Activated CD4-positive, alpha-beta T cell treated with anti-CD3 and anti-CD28 coated beads for 4 hours (primary cell): ENCODE data around the gene IPO13.

Source experiments
- DNase-seq, 2 donors: peaks; one replicate each; pipeline ENCODE4 v3.0.0-alpha.2; 2020

Gene IPO13, protein sequence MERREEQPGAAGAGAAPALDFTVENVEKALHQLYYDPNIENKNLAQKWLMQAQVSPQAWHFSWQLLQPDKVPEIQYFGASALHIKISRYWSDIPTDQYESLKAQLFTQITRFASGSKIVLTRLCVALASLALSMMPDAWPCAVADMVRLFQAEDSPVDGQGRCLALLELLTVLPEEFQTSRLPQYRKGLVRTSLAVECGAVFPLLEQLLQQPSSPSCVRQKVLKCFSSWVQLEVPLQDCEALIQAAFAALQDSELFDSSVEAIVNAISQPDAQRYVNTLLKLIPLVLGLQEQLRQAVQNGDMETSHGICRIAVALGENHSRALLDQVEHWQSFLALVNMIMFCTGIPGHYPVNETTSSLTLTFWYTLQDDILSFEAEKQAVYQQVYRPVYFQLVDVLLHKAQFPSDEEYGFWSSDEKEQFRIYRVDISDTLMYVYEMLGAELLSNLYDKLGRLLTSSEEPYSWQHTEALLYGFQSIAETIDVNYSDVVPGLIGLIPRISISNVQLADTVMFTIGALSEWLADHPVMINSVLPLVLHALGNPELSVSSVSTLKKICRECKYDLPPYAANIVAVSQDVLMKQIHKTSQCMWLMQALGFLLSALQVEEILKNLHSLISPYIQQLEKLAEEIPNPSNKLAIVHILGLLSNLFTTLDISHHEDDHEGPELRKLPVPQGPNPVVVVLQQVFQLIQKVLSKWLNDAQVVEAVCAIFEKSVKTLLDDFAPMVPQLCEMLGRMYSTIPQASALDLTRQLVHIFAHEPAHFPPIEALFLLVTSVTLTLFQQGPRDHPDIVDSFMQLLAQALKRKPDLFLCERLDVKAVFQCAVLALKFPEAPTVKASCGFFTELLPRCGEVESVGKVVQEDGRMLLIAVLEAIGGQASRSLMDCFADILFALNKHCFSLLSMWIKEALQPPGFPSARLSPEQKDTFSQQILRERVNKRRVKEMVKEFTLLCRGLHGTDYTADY

DNA sequence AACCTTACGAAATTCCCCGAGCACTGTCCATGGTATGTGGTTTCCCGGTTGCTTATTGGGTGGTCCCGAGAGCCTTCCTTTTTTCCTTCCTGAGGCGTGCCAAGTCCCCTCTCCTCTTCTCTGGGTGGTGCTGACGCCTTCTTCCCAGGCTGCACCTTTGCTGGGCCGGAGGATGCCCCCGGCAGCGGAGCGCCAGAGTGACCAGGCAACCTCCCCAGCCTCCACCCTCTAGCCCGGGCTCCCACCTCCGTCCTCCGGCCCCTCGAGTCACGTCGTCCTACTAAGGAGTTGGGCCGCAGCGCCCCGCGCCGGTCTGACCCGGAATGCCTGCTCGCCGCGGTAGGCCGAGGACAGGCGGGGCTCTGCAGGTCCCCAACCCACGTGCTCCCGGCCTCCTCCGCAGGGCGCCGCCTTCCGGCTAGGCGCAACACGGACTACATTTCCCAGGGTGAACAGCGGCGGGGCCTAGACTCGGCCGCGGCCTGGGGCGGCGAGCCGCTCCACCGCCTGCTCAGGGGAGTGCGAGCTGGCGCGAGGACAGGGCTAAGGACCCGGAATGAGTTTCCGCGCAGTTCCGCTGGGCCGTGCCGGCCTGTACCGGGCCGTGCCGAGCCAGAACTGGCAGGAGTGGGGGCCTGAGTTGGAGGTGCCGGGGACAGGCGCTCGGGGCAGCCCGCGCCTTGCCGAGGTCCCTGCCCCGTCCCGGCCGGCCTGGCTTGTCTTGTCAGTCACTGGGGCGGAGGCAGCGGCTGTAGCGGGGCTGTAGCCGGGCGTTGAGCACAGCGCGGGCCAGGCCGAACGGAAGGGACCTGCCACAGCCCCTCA lies at the start of gene IPO13:
Gene IPO13 (plus strand): TSS at position 715 of the 825 bp plus-strand sequence. CDS start 651 bp downstream, outside the sequence.
- peak; percentile 94 to 96 for DNase-seq

DNA sequence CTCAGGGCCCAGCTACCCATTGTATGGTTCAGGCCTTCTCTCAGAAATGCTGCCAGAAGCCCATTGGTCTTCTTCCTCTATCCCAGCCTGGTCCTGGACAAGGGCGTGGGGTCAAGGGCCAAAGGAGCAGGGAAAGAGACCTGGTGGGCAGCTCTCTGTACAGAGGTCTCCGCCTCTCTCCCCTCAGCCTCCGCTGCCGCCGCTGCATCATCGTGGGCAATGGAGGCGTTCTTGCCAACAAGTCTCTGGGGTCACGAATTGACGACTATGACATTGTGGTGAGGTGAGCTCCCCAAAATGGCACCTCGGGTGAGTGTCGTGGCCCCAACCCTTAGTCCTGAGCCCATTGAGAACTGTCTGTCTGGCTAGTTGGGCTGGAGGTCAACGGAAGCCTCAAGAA lies 47.8 kb upstream of the IPO13 start:
- DNase-seq = no peak

DNA sequence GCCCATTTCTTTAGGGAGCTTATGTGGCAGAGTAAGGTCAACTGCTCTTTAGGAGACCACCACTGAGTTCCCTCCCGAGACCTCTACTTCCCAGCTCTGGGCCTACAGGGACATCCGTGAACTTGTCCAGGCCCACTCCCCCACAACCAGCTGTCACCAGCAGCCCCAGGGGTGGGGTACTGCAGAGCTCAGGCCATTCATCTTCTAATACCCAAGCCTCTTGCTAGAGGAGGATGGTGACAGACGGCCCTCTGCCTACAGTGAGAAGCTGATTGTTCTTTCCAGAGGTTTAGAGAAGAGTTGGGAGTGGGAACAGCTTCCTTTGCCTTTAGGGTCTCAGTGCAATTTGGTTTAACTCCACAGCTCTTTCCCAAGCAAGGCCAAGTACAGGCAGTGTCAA lies 46.4 kb upstream of the IPO13 start:
- DNase-seq = no peak

DNA sequence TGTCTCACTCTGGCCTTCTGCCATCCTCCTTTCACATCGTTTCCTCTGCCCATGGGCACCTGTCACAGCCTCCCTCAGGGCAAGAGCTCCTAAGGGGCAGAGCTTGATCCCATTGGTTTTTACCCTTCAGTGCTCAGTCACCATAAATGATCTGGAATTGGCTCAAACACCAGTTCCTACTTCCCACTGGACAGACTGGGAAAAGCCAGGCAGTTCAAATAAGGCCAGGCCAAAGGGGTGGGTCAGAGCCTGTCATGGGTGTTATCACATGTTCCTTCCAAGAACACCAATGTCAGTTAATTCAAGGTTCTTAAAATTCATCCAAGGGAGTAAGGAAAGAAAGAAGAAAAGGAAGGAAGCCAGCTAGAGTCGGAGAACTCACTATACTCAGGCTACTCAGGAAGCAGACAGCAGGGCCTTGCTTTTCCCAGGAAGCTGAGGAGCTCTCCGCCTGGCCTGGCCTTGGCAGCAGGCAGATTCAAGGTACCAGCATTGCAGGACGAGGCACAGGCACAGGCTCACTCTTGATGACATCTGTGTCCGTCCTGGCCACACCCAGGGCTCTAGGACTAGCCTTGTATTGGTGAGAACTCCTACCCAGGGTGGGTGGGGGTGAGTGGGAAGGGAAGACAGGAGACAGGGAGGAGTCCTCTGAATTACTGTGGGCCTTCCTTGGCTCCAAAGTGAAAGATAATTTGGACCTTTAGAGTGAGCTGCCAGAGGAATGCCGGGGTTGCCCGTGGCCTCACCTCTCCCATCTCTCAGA lies 45.4 kb upstream of the IPO13 start:
- DNase-seq = no peak

DNA sequence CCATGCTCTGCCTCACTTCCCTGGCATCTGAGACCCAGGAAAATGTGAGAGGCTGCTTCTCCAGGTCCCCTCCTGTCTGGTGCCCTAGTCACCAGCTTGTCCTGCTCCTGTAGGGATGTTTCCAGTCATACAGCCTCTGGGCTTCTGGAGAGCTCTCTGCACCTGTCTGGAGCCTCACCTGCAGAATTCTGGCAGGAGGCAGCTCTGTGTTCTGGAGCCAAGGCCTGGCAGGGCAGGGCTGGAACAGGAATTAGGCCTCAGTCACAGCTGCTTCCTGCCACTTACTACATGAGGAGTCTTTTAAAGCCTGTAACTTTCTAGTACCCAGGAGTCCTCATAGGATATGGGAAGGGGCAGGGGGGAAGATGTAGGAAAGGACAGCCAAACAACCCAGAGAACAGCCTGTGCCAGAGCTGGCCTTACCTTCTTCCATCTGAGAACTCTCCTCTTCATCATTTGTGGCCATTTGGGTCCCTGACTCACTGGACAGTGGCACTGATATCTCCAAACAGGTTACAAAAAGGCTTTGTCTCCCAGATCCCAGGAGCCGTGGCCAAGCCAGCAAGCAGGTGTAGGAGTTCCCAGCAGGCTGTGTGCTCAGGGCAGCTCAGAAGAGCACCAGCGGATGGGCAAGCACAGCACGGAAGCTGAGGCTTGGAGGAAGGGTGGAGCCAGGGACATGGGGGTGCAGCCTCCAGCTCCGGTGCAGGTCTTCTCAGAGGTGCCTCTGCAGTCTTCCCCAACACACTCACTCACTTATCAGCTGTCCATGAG lies 44.5 kb upstream of the IPO13 start:
- DNase-seq = no peak

DNA sequence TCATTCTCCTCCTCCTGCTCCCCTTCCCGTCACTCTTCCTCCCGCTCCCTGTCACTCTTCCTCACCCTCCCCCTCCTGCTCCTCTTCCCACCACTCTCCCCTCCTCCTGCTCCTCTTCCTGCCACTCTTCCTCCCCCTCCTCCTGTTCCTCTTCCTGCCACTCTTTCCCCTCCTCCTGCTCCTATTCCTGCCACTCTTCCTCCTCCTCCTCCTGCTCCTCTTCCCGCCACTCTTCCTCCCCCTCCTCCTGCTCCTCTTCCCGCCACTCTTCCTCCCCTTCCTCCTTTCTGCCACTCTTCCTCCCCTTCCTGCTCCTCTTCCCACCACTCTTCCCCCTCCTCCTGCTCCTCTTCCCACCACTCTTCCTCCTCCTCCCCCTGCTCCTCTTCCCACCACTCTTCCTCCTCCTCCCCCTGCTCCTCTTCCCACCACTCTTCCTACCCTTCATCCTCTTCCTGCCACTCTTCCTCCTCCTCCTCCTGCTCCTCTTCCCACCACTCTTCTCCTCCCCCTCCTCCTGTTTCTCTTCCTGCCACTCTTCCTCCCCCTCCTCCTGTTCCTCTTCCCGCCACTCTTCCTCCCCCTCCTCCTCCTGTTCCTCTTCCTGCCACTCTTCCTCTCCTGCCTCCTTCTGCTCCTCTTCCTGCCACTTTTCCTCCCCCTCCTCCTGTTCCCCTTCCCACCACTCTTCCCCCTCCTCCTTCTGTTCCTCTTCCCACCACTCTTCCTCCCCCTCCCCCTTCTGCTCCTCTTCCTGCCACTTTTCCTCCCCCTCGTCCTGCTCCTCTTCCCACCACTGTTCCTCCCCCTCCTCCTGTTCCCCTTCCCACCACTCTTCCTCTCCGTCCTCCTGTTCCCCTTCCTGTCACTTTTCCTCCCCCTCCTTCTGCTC lies 41.8 kb upstream of the IPO13 start:
- no peak for DNase-seq

DNA sequence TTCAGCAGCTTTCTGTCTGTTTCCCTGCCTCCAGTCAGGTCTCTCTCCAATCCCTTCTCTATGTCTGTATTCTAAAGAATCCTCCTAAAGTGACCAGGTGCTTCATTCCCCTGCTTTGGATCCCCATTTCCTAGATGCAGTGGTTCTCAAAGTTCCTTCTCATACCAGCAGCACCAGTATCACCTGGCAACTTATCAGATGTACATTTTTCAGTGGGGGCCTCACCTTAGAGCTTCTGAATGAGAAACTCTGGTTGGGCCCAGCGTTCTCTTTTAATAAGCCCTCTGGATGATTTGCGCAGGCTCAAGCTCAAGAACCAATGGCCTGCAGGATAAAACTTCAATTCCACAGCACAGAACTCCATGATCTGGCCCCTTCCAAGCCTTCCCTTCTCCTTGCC lies 38.5 kb upstream of the IPO13 start:
- no peak for DNase-seq

DNA sequence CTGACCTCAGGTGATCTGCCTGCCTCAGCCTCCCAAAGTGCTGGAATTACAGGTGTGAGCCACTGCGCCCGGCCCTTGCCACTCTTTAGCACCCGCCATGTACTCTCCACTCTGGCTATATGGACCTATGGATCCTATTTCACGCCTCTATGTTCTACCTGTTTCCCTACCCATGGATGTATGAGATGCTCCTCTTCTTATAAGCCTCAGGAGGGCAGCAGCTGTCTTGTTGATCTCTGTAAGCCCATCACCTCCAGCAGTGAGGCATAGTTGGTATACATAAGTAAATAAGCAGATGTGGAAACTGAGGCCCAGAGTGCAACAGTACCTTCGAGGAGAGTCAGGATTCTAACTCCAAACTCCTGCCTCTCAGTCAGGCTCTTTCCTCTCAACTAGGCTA lies 37.9 kb upstream of the IPO13 start:
- no peak for DNase-seq

DNA sequence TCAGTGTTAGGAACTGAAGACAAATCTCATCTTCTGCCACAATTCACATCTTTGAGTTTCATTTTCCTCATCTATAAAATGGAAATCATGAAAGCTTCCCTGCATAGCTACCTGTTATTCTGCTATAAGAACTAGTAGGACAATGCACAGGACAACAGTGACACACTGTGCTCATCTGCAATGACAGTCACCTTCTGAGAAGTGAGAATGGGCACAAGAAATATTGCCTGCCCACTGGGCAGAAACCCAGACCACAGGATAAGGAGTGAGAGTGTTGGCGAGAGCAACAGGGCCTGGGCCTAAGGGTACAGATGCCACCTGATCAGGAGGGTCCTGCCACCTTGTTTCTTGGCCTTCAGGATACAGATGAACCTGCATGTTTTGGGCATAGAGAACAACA lies 36.4 kb upstream of the IPO13 start:
- no peak for DNase-seq

DNA sequence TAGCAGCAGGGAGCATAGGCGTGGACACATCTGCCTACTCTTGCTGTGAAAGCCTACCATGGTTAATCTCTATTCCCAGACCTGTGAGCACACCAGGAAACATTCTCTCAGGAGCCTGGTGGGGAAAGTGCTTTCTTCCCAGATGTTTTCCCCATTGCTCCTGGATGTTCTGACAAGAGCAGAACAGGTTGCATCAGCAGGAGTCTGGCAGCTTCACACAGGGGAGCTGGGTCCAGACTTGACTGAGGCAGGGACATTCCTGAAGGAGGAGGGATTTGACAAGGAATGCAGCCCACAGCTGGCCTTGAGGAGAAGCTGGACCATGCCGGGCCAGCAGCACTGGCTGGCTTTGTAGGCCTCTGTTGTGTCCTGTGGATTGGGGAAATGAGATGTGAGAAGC lies 34.1 kb upstream of the IPO13 start:
- DNase-seq = no peak

DNA sequence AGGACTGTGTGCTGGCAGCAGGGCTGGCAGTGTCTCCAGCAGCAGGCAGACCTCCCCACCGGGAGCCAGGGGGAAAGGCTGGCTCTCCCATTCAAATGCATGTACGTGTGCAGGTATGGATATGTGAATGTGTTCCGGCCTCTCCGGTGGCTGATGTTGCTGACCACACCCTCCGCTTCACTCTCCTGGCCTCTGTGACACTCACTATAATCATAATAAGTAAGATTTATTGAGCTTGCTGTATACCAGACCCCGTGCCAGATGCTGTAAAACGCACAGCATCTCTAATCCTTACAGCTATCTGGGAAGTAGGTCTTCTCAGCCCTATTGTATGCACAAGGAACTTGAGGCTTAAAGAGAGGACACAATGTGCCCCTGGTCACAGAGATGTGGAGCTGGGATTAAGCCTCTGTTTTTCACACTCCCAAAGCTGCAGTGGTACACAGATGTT lies 33.7 kb upstream of the IPO13 start:
- DNase-seq = no peak

DNA sequence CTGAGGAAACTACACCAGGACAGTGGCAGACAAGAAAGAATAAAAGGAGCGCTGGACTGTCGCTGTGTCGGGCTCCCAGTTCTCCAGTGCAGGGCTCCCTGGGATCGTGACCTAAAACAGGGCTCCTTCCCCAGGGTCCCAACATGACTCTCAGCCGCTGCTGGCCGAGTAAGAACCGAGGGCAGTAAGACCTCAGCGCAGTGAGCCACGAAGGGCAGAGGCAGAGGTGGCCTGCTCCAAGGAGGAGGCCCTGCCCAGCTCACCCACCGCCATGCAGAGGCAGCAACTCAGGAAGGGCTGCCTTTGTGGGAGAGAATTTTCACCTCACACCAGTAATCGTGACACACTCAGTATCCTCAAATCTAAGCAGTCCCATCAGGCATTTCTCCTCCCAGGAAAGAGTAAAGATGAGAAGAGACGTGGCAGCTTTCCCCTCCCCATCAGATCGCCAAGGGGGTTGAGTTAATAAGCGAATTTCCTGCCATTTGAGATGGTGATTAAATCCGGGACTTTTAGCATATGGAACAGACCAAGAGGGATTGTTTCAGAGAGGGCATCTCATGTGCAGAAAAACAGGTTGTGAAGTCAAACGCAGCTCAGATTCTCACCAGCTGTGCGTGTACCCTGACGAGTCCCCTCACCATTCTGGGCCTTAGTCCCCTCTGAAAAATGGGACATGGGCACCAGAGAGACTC lies 32.9 kb upstream of the IPO13 start:
- no peak for DNase-seq

DNA sequence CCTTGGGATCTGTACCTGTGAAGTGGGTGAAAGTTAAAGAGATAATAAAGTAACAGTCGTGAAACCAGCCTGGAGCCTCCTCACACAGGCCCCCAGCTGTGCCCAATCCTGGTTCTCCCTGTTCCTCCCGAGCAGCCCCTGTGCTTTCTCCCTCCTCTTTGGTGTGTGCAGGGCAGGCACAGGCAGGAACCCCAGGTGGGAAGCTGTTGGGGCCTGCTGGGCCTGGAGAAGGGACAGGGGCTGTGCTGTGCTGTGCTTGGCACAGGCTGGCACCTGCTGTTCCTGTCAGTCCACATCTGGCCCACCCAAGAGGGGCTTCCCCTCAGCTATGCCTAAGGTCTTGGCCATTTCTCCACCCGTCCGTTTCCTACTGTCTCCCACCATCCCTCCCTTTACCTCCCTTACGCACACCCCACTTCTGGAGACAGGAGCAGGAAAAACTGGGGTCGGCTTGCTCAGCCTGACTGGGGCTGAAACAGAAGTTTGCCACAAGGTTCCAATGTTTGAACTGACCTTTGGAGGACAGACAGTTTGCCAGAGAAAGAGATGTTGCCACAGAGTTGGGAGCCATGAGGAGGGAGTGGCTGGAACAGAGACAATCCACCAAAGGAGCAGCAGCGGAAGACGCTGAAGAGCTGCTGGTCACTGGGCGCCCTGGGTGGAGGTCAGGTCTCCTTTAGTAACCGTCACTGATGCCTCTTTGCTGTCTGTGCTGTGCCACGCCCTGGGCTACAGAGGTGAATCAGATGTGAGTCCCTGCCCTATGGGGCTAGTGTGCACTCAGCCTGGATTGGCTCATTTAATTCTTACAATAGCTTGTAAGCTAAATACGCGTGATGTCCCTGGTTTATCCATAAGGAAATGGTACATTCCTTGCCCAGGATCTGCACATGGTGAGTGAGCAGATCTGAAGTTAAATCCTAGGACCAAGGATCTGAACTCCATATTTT lies 31.9 kb upstream of the IPO13 start:
- DNase-seq = no peak

DNA sequence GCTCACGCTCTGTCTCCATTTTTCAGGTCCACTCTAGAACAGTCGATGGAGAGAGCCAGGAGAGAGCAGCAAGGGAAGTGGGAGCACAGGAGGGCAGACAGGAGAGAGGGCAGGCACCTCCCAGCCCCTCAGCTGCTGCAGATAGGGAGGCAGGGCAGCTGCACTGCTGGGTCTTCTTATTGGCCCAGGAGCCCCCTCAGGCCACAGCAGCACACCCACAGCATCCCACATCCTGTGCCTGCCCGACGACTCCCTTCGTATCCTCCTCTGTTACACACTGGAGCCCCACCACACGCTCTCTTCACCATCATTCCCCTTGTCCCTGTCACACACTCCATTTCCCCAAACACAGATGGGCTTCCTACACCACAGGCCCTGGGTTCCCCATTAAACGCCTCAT lies 26.8 kb upstream of the IPO13 start:
- no peak for DNase-seq

DNA sequence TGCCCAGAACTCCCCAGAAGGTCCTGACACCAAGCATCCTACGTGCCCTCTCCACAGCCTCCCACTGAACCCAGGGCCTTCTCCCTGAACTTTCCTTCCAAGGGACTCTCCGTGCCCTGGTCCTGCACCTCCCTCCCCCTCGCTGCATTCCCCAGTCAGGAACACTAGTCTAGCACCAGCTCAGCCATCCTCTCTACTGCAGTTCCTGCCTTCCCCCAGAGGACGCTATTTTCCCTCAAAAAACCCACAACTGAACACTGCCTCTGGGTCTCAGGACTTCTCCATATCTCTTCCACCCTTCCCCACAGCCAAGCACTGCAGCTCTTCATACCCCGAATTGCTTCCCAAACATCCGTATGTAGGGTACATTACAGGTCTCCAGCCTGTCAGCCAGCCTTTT lies 25.7 kb upstream of the IPO13 start:
- no peak for DNase-seq

DNA sequence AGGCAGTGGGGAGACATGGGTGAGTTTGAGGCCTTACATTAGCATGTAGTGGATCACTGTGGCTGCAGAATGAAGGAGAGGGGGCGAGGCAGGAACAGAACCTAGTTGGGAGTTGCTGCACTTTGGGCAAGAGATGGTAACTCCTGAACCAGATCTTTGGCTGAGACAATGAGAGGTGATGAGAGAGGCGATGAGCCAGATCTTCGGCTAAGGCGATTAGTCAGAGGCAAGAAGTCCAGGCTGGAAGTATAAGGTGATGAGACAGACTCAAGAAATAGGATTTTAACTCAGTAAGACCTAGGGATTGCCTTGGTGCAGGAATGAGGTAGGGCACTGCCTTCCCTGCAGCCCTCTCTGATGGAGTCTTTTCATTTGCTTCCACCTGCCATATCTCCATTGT lies 22.2 kb upstream of the IPO13 start:
- DNase-seq = no peak

DNA sequence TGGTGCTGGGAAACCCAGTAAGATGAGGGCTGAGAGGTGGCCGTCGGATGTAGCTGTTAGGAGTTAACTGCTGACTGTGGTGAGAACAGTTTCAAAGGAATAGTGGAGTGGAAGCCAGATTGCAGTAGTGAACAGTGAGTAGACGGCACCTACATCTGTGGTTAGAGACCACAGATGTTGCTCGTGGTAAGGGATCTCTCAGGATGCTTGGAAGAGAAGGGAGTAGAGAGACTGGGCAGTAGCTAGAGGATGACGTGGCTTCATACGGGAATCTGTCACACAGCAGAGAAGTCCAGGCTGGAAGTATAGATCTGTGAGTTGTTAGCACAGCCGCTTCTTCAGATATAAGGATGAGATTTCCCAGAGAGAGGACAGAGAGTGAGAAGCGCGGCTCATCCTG lies 20.9 kb upstream of the IPO13 start:
- DNase-seq = no peak

DNA sequence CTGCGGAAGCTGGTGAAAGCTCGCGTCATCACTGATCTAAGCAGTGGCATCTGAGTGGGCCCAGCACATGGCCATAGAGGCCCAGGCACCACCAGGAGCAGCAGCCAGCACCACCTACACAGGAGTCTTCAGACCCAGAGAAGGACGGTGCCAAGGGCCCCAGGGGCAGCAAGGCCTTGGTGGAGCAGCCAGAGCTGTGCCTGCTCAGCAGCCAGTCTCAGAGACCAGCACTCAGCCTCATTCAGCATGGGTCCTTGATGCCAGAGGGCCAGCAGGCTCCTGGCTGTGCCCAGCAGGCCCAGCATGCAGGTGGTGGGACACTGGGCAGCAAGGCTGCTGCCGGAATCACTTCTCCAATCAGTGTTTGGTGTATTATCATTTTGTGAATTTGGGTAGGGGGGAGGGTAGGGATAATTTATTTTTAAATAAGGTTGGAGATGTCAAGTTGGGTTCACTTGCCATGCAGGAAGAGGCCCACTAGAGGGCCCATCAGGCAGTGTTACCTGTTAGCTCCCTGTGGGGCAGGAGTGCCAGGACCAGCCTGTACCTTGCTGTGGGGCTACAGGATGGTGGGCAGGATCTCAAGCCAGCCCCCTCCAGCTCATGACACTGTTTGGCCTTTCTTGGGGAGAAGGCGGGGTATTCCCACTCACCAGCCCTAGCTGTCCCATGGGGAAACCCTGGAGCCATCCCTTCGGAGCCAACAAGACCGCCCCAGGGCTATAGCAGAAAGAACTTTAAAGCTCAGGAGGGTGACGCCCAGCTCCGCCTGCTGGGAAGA lies 16.4 kb upstream of the IPO13 start:
- DNase-seq = peak in 1 of 2 donors; percentile 15
